Colon (tissue), 2 donors: ENCODE measurements around the gene MKRN2OS.

Experiments used
- FAIRE-seq: peaks from 2 replicates; lab custom pipeline; 2012; peaks lifted over from hg19 to GRCh38; lab: Jason Lieb, UNC
- donor health status: control.
- donor health status: control.

Gene MKRN2OS, protein sequence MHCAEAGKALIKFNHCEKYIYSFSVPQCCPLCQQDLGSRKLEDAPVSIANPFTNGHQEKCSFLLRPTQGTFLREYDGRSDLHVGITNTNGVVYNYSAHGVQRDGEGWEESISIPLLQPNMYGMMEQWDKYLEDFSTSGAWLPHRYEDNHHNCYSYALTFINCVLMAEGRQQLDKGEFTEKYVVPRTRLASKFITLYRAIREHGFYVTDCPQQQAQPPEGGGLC

GRCh38 chr3:12545473-12545791, at the start of gene MKRN2OS:
Gene MKRN2OS (minus strand): TSS chr3:12545499. CDS start chr3:12545464, 35 bp downstream.
- no peak for FAIRE-seq

GRCh38 chr3:12593473-12593872, 48.2 kb upstream of the MKRN2OS start:
- FAIRE-seq: no peak

GRCh38 chr3:12591997-12592715, 46.9 kb upstream of the MKRN2OS start:
- FAIRE-seq: no peak

DNA sequence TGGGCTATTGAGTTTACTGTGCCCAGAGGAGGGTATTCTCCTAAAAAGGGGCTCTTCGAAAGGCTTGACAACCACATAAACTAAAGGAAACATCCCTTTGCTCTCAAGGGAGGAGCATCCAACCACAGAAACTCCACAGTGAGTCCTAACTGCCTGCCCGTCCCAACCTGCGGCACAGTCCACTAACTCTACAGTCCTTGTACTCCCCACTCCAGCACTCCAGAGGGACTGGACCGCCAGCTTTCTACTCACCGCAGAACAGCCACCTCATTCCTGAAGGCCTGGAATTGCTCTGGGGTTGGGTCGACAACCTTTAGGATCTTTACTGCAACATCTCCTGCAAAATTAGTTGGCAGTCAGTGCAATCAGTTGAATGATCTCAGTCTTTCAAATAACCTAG, 46.2 kb upstream of the MKRN2OS start:
- no peak for FAIRE-seq

DNA sequence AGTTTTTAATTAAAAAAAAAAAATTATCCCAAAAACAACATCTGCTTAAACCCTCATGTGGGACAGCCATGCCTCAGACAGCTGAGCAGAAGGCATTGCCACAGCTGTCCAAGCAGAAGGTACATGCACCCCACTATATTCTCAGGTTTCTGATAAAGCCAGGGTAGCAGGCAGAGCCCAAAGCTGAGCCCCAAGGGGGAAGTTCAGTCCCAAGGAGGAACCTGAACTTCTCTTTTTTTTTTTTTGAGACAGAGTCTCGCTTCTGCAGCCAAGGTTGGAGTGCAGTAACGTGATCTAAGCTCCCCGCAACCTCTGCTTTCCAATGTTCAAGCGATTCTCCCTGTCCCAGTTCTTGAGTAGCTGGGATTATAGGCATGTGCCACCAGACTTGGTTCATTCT, 44.8 kb upstream of the MKRN2OS start:
- FAIRE-seq: no peak

GRCh38 chr3:12588039-12589009, 43.0 kb upstream of the MKRN2OS start:
- no peak for FAIRE-seq

- no peak for FAIRE-seq
These were observed 41.1 kb upstream of the MKRN2OS start for GRCh38 chr3:12586403-12586802.

- FAIRE-seq: no peak
These were observed 40.7 kb upstream of the MKRN2OS start for GRCh38 chr3:12585970-12586369.

DNA sequence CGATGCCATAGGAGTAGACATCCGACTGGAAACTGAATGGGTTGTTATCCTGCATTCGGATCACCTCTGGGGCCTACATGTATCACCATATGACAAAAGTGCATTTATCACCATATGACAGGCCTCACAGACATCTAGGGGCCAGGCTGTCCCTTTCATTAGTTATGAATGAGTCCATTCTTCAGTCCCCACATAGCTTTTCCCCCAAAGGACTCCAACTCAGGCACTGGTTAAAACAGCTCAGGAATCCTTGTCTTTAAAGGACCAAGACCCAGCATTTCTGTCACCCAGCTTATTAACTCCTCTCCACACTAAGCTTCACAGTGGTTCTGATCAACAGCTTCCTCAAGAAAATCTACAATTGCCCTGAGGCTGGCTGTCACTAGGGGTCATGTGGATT, 39.9 kb upstream of the MKRN2OS start:
- FAIRE-seq: no peak

GRCh38 chr3:12584083-12584482, 38.8 kb upstream of the MKRN2OS start:
- FAIRE-seq: no peak

GRCh38 chr3:12583280-12583679, 38.0 kb upstream of the MKRN2OS start:
- no peak for FAIRE-seq

DNA sequence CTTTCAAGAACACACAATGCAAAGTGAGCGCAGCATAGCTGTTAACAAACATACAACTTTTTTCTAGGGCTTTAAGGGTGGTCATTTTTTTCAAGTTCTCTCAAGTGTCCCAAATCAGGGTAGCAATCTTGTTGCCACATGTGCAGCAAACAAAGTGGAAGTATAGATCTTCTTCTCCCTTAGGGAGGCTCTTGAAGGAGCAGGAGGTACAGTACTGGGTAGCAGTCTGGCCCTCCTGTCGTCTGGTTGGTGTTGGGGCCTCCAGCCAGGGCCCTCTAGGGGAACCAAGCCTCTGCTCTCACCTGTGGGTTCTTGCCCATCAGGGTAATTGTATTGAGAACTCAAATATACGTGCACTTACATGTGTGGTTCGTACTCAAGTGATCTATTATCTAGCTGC, 37.4 kb upstream of the MKRN2OS start:
- no peak for FAIRE-seq

- no peak for FAIRE-seq
These were observed 34.6 kb upstream of the MKRN2OS start for GRCh38 chr3:12579905-12580304.

DNA sequence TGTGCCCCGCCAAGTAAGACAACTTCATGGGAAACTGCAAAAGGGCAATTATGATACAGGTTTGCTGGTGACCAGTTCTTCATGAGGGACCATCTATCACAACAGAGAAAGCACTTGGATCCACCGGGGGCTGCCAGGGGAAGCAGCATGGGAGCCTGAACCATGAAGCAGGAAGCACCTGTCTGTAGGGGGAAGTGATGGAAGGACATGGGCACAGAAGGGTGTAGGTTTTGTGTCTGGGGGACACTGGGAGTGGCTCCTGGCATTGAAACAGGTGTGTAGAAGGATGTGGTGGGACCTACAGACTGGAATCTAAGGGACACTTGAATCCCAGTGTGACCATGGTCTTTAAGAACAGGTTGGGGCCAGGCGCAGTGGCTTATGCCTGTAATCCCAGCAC, 34.2 kb upstream of the MKRN2OS start:
- FAIRE-seq: no peak

DNA sequence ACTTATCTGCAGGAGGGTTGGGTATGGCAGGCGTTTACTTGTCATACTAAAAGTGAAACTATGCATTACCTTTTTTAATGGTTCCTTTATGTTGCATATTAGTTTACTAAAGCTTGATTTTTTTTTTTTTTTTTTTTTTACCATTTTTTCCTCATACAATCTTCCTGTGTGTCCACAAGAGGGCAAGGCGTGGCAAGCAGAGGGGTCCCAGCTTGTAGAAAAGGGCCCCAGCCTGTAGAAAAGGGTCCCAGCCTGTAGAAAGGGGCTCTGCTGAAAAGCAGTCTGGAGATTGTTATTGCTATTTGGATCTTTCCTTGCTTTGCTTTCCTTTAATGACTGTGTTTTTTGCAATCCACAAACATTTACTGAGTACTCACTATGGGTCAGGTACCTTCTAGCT, 33.4 kb upstream of the MKRN2OS start:
- FAIRE-seq: no peak

- FAIRE-seq: no peak
These were observed 32.1 kb upstream of the MKRN2OS start for GRCh38 chr3:12577379-12577778.

DNA sequence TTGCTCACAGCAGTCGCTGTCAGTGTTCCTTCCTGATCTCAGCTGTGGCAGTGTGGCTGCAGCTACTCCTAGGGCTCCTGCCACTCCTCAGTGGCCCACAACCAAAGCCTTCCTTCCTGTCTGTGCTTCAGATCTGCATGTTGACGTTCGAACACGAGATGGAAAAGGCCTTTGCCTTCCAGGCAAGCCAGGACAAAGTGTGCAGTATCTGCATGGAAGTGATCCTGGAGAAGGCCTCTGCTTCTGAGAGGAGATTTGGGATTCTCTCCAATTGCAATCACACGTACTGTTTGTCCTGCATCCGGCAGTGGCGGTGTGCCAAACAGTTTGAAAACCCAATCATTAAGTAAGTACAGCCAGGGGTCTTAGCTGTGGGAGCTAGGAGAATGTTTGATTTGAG, 29.4 kb upstream of the MKRN2OS start:
- no peak for FAIRE-seq

- FAIRE-seq: no peak
These were observed 28.8 kb upstream of the MKRN2OS start for GRCh38 chr3:12574131-12574530.

DNA sequence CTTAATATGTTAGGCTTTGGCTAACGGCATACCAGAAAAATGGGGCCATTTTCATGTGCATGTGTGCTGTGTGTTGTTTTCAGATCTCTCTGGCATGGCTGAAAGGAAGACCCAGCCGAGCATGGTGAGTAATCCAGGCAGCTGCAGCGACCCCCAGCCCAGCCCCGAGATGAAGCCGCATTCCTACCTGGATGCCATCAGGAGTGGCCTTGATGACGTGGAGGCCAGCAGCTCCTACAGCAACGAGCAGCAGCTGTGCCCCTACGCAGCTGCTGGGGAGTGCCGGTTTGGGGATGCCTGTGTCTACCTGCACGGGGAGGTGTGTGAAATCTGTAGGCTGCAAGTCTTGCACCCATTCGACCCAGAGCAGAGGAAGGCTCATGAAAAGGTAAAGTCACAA, 26.7 kb upstream of the MKRN2OS start:
- no peak for FAIRE-seq

GRCh38 chr3:12569836-12570235, 24.5 kb upstream of the MKRN2OS start:
- FAIRE-seq: no peak

DNA sequence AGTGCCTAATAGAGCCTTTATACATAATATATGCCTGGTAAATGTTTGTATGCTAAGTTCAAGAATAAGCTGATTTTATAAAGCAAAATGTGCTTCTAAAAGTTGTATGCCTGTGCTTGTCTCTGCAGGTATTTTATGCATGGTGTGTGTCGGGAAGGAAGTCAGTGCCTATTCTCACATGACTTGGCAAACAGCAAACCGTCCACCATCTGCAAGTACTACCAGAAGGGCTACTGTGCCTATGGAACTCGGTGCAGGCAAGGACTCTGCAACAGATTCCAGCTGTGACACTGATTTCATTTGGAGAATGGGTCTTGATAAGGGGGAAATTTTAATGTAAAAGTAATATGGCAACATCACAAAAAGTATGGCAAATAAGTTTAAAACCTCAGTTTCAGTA, 23.4 kb upstream of the MKRN2OS start:
- no peak for FAIRE-seq

GRCh38 chr3:12566976-12567375, 21.7 kb upstream of the MKRN2OS start:
- no peak for FAIRE-seq

DNA sequence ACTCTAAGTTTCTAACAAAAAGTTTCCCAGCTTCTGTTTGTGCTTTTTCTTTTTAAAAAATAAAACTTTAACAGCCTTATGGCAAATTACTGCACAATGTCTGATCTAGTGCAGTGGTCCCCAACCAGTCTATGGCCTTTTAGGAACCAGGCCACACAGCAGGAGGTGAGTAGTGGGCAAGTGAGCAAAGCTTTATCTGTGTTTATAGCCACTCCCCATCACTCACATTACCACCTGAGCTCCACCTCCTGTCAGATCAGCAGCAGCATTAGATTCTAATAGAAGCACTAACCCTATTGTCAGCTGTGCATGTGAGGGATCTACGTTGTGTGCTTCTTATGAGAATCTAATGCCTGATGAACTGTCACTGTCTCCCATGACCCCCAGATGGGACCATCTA, 17.2 kb upstream of the MKRN2OS start:
- FAIRE-seq: no peak
